ENCODE measurements around the gene CACNA1H.

DNA sequence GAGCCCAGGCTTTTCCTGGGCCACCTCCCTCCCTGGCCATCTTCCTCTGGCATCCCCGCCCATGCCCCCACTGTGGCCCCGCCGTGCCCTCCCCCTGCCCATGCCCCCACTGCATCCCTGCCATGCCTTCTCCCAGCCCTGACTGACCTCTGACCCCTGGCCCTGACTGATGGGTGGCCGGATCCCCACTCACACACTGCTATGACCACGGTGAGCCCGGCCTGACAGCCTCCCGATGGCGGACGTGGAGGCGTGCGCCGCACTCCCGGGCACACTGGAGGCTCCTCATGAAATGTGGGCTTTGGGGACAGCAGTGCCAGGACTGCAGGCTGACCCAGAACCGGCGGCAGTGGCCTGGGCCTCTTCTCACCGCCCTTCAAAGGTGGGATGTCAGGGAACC, 46.2 kb upstream of the CACNA1H start:
- TF ChIP-seq EZH2phosphoT487 (conservative IDR thresholded peaks at IDR 0.05; ENCODE audit: low read length) = no peak
- TF ChIP-seq CTCF (IDR thresholded peaks at IDR 0.05; ENCODE audit: insufficient read depth, low read length, poor library complexity, severe bottlenecking) = no peak

Data from SU-DHL-6 (cell line).